ENCODE measurements around the gene PRKCE.

PRKCE gene

DNA sequence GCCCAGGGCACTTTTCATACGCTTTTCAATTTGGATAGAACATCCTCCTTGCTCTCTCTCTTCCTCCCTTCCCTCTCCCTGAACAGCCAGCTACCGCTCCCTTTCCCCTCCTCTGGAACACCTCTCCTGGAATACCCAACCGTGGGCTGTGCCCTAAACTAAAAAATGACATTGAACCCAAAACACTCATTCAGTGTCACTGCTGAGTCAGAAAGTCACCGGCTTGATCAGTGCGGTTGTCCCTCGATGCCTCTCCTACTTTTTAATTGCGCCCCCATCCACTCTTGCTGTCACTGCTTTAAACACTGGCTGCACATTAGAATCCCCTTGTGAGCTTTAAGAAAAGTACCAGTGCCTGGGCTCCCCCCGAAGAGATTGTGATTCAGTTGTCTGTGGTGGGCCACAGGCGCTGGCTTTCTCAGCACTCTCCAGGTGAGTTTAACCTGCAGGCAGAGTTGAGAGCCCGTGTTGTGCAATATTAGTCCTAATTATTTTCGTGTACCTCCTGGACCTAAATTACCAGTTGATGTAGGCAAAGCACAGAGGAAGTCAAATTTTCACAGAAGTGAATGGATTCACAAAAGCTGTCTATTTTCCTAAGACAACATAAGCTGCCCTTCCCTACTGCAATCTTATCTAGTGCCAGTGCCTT lies 302.0 kb downstream of the PRKCE start:
- DNase-seq (ENCODE audit: low read depth in 2 of 3, low spot score in 1 of 3) = no peak

DNA sequence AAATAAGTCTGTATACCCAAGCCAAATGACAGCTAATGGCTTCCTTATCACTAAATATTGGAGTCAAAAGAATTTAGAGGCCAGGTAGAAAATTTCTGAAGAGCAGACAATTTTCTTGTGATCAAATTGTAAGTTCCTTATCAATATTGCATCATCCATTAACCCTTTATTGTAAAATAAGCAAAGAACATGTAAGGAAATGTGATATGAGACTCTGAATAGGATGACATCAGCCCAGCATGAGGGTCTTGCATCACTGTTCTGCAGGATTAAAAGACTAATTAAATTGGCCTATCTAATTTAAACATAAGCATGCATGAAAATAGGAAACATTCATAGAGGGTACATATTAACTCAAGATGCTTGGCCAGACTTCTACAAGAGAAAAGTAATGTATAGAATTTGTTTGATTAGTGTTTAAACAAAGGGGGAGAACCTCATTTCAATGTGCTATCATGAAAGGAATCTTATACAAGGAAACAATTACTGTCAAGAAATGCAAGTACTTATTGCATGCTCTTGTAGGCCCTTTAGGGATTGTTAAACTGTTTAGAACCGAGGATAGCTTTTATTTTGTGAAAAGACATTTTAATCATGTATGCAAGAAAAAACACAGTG lies 302.9 kb downstream of the PRKCE start:
- no peak for DNase-seq (ENCODE audit: low read depth in 2 of 3, low spot score in 1 of 3)

DNA sequence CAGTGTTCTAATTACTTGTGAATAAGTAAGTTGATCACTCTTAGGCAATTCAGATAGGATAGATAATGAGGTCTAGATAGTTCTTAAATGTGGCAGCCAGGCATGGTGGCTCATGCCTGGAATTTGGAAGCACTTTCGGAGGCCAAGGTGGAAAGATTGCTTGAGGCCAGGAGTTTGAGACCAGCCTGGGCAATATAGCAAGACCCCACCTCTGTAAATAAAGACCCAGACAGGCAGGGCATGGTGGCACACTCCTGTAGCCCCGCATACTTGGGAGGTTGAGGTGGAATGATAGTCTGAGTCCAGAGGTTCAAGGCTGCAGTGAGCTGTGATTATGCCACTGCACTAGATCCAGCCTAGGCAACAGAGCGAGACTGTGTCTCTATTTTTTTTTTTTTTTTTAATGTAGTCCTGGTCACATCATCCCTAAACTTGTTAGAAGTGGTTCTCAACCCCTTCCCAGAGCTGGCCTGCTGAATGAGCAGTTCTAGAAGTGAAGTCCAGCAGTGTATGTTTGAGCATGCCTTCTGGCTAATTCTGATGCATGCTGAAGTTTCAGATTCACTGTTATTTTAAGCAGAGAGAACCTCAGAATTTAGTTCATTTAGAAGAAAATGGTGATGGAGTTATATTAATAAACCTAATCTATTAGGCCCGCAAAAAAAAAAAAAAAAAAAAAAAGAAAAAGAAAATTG lies 306.2 kb downstream of the PRKCE start:
- no peak for DNase-seq (ENCODE audit: low read depth in 2 of 3, low spot score in 1 of 3)

DNA sequence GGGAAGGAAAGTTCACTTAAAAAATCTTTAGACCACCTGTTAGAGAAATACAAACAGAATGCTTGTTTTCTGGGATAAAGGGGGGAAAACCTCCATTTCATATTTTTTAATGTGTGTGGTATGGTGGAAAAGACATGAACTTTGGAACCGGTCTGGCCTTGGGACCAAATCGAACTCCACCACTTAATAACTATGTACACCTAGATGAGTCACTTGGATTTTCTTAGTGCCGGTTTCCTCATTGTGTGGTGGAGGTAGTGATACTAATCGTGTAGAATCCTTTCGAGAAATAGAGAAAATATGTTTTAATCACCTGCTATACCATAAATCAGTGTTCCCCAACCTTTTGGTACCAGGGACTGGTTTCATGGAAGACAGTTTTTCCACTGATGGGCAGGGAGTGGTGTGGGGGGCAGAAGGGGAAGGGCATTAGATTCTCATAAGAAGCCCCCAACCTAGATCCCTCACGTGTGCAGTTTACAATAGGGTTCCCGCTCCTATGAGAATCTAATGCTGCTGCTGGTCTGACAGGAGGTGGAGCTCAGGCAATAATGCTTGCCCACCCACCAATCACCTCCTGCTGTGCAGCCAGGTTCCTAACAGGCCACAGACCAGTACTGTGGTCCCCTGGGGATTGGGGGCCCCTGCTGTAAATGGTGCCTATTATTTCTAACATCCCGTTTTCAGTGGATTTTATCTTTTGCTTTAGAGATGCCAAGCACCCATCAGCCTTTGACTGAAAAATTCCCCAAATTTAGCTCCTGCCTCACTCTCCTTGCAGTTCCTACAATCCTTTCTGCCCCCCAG lies 308.8 kb downstream of the PRKCE start:
- DNase-seq (ENCODE audit: low read depth in 2 of 3, low spot score in 1 of 3) = no peak

DNA sequence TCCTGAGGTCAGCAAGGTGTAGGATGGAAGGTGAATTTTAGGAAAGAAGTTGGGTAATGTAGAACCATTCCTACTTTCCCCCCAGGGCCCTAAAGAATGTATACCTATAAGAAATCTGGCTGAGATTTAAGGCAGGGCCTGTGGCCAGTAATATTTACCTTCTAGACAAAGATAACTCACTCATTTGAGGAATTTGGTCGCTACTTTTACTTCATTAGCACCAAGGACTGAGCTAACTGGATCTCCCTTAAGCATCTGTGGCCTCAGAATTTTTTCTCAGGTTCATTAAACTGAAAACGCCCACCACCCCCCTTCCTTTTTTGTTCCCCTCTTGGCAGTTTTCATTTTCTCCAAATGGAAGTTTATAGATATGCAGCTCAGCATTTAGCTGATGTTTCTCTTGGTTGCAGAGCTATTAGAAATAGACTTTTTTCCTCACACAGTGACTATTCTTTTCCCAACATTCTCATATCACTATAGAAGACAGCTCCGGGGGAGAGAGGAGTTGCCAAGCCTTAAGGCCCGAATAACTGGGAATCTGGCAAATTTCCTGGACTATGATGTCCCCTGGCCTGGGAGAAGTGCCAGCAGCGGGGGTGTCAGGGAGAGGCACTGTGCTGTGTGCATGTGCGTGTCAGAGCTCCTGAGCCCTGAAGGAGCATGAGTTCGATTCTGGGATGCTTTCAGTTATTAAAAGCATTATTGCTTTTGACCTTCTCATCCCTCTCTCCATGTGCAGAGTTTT lies 310.9 kb downstream of the PRKCE start:
- no peak for DNase-seq (ENCODE audit: low read depth in 2 of 3, low spot score in 1 of 3)

DNA sequence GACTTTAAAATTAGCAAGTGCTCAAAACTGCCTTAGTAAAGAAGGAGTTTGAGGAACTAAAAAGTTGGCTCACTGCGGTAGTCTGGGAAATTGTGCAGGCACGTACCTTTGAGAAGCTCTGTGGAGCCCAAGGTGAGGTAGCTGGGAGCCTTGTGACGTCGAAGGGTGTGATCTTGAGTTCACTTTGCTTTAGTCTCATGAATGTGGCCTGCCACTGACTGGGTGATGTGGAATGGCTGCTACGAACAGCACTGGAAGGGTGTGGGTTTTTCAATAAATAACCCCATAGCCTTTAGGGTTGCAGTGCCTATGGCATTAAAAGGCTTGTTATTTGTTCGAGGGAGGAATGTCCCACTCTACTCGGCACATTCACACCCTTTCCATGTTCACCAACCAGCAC lies 312.3 kb downstream of the PRKCE start:
- no peak for DNase-seq (ENCODE audit: low read depth in 2 of 3, low spot score in 1 of 3)

DNA sequence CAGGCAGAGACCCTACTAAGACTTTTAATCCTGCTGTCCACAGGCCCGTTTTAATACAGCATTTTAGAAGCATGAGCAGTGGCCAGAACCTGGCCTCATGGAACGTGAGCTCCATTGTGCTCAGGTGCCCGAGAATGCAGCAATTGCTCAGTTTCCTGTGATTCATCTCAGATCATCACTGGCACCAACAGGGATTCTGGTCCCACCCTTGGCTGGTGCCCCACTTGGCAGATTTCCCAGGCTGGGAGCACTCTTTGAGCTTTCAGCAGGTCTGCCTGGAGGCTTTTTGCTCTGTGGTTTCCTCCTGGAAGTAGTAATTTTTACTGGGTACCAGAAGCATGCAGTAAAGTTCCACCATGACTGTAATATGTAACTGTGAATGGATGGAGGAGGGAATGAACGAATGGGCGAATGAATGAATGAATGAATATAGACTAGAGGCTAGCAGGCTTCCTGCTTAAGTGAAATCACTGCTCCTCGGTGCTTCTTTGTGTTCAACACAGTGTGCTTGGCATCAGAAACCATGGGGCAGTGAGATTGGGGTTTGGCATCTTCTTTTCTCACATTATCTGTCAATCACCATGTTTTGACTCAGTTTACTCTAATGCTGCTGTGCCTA lies 312.9 kb downstream of the PRKCE start:
- no peak for DNase-seq (ENCODE audit: low read depth in 2 of 3, low spot score in 1 of 3)

DNA sequence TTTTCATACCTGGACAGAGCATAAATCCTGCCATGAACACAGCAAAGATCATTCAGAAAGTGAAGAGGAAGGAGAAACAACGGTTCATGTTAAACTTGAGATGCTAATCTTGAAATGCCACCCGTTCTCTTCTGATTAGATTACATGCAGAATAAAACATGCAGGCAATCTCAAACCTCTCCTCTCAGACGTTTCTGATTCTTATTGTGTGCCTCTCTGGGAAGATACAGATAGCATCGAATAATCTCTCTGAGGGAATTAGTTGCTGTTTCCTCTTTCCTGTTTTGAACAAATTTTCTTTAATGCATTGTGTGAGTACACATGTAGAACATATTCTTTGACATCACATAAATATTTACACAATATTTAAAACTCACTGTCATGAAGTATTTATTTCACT lies 313.4 kb downstream of the PRKCE start:
- DNase-seq (ENCODE audit: low read depth in 2 of 3, low spot score in 1 of 3) = no peak

DNA sequence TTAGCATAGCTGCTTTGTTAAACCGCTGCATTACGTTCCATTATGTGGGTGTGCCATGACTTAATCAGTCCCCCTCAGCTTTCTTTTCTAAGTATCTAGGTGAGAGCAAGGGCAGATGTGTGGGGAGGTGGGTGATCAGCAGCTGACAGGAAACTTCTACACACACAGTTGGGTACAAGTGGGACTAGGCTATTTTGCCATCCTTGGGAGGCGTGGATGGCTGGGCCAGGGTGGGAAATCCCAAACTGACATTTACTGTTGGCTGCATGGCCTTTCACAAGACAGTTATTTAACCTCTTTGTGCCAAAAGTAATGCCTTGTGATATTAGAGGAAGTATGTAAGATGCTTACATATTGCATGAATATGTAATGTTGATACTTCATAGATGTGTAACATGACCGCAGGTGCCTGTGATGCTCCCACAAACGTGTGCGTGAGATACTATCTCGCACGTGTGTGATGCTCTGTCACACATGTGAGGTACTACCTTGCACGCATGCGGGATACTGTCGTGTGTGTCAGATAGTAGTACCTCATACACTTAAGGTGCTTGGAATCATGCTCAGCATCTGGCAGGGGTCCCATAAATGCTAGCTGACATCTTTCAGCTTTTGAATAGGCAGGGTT lies 314.5 kb downstream of the PRKCE start:
- DNase-seq (ENCODE audit: low read depth in 2 of 3, low spot score in 1 of 3) = no peak

DNA sequence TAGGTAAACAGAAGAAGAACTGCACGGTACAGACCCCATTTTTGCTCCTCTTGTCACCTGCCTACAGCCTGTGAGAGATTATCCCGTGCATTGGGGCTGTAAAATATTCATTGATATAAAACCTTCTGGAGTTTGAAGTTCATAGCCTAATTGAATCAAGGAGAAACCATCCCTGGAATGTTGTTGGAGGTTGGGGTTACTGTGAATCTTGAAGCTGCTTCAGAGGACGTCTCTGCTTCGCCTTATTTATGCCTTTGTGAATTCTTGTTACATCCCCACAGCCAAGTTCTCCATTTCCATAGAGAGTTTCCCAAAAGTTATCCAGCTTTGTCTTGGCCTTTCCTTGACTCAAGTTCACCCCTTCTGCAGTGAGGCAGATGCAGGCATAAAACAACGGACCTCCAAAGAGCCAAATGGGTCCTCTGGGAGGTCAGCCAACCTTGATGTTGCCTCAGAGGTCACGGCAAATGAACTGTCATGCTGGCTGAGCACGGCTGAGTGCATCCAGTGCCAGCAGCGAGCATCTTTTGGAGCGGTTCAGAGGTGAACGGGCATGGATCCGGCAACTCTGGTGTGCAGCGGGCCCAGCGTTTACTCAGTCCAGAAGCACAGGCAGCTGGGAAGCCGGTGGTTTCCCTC lies 317.6 kb downstream of the PRKCE start:
- no peak for DNase-seq (ENCODE audit: low read depth in 2 of 3, low spot score in 1 of 3)

DNA sequence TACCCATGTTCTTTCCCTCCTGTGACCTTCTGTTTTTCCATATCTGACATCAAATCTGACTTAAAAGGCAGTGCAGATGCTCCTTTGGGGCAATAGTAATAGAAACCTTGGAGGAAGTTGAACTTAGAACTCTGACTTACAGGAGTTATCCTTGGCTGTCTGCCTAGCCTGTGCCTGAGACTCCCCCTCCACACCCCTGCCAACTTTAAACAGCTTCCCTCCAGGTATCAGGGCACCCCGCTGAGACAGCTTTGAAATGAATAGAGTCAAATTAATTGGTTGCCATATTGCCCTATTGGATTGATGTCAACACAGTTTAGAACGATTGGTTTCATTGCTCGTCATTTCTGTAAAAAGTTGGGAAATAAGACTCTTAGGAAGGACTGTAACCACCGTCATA lies 322.0 kb downstream of the PRKCE start:
- DNase-seq (ENCODE audit: low read depth in 2 of 3, low spot score in 1 of 3) = no peak

DNA sequence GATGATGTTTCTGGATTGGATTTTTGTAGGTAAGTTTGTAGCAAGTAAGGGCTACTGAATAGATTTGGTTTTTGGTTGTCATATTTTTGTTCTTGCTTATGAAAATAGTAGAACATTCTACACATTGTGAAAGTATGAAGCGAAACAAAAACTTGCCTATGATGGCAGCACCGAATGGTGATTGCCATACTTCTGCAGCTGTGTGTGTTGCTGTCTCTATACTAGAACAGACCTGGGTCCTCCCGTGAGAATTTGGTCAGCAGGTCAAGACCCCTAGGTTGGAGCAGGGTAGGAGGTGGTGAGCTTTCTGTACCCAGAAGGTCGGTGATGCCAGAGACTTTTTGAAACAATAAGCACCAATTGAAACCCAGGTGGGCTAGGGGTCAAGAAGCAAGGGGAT lies 322.6 kb downstream of the PRKCE start:
- DNase-seq (ENCODE audit: low read depth in 2 of 3, low spot score in 1 of 3) = no peak

DNA sequence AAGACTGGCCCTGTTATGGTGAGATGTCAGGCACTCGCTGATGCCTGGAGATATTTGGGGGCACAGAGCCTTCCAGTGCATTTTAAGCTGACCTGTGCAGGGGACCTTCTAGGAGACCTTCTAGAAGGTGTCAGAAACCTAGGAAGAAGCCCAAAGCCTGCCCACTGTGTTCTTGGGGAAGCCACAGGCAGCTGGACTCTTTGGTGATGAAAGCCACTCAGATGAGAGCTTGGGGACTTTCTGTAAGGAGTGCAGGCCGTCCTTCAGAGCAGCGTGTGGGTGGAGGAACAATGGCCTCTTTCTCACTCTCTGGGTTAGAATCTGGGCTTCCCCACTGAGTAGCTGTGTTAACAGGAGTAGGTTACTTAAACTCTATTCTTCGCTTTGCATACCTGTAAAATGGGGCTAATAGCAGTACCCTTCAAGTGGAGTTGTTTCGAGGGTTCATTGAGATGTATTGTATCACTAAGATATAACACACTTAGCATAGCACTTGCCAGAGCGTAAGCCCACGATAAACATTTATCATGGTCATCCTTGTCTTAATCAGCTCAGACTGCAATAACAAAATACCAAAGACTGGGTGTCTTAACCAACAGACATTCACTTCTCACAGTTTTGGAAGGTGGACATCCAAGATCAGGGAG lies 323.4 kb downstream of the PRKCE start:
- no peak for DNase-seq (ENCODE audit: low read depth in 2 of 3, low spot score in 1 of 3)

DNA sequence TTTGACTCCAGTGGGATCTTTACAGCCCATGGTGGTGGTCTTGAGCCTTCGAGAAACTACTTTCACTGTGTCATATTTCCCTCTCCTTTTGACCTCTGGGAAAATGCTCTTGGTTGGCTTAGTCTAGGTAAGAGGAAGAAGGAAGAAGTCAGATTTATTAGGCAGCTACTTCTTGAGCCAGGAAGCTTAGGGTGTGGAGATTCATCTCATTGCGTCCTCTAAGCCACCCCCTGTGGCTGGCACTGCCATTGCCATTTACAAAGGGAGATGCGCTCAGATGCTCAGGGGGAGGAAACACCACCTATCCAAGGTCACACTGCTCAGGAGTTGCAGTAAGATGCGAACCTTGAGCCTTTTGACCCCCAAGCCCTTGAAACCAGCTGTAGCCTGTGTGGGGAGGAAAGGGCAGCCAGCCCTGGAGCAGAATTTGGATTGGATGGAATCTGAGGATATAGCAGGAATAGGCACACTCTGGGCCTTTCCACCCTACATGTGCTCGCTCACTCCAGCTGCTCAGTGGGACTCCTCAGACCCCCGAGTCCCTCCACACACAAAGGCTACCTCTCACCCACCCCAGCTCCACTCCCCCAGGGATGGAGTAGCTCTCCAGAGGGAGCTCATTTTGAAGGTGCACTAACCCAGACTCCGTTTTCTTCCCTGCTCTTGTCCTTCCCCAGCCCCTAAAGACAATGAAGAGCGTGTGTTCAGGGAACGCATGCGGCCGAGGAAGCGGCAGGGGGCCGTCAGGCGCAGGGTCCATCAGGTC lies 324.5 kb downstream of the PRKCE start:
- DNase-seq (ENCODE audit: low read depth in 2 of 3, low spot score in 1 of 3) = no peak

DNA sequence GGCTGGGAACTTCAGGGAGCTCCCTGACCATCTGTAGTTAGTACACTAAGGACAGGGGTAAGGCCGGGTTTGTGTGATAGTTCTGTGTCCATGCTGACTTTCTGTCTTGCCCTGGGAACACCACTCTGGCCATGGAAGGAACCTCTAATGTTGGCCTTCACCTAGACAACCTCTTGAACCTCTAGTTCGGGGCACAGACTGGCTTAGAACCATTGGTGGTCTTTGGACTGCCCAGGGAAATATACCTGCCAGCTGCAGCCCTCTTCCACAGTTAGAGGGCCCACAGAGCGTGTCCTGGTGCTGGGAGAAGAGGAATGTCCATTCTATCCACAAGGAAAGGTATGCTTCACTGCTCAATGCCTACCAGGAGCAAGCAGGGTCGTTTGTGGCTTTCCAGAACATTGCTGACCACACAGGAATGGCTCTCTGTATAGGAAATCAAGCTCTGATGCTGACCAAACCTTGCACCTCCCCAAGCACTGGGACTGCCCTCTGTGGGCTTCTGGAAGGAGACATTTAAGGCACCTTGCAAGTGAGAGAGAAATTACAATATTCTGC lies 326.9 kb downstream of the PRKCE start:
- DNase-seq (ENCODE audit: low read depth in 2 of 3, low spot score in 1 of 3) = no peak

DNA sequence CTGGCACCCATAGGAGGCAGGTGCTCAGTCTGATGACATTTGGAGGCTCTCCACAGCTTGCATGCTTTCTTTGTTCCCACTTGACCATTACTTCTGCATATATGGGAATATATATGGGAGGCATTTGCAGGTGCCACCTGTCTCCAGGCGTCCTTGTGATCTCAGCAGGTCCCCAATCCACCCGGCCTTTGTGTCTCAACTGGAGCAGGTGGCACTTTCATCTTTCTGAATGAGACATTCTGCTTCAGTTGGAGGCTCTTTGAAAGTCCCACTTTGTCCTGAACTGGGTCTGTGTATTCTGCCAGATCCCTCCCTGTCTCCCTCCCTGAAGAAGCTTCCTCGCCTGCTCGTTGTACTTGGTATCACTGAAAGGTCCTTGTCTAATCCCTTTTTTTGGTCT lies 327.6 kb downstream of the PRKCE start:
- no peak for DNase-seq (ENCODE audit: low read depth in 2 of 3, low spot score in 1 of 3)

DNA sequence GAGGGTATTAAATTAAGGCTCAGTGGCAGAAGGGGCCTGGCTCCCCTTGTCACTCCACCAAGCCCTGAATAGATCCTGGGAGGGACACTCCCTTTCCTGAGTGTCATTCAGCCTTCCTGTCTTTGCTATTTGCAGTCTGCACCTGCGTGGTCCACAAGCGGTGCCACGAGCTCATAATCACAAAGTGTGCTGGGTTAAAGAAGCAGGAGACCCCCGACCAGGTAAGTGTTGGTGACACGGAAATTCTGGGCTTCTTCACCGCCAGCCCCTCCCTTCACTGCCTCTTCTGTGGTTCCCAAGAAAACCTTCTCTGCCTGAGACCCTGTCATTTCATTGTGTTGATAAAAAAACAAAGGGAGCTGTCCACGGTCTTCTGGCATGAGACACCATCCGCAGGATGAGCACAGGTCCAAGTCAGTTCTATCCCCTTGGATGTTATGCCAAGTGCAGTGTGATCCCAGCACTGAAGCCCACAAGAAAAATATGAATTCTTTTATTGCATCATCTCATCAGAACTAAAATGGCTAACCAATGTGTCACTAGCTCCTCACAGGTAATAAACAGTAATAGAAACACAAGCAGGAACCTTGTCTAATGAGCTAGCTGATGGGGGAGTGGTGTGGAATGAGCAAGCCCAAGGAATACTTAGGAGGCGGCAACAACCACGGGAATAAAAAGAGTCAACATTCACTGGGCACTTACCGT lies 328.8 kb downstream of the PRKCE start:
- no peak for DNase-seq (ENCODE audit: low read depth in 2 of 3, low spot score in 1 of 3)

All from stimulated activated CD4-positive, alpha-beta T cell treated with anti-CD3 and anti-CD28 coated beads, Interleukin-12 subunit alpha, Interleukin-12 subunit beta, amount 100 ng/mL, for 48 hours (primary cell).